Activated CD4-positive, alpha-beta T cell treated with anti-CD3 and anti-CD28 coated beads for 1 hour (primary cell): ENCODE measurements around the gene SLIT3.
"Not testable (repeated sequence)": the region's sequence is repeated elsewhere in the genome, so short reads cannot be mapped to it uniquely, and the experiment has no call there.

Experiments used
- DNase-seq: peaks from one replicate; pipeline ENCODE4 v3.0.0-alpha.2; 2020

SLIT3 gene

GRCh38 chr5:169216866-169217265 lies 84.1 kb downstream of the SLIT3 start:
- DNase-seq, result no peak

DNA sequence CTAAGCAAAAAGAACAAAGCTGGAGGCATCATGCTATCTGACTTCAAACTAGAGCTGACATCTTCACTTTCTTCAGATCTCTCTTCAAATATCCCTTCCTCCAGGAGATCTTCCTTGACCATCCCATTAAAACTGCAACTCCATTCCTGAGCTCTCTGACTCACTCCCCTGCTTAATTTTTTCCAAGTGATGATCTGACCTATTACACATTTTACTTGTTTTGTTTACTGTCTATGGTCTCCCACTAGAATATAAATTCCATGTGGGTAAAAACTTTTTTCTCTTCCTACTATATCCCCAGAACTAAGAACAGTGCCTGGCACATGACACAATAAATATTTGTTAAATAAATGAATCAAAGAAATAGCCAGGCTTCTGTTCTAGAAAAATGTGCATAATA lies 87.5 kb downstream of the SLIT3 start:
- no peak for DNase-seq

GRCh38 chr5:169211761-169212160 lies 89.2 kb downstream of the SLIT3 start:
- not testable (repeated sequence) for DNase-seq

GRCh38 chr5:169204788-169205400 lies 96.0 kb downstream of the SLIT3 start:
- no peak for DNase-seq

- DNase-seq, result no peak
Measured at GRCh38 chr5:169202969-169203368, 98.0 kb downstream of the SLIT3 start.

GRCh38 chr5:169201597-169201996 lies 99.3 kb downstream of the SLIT3 start:
- DNase-seq, result no peak

DNA sequence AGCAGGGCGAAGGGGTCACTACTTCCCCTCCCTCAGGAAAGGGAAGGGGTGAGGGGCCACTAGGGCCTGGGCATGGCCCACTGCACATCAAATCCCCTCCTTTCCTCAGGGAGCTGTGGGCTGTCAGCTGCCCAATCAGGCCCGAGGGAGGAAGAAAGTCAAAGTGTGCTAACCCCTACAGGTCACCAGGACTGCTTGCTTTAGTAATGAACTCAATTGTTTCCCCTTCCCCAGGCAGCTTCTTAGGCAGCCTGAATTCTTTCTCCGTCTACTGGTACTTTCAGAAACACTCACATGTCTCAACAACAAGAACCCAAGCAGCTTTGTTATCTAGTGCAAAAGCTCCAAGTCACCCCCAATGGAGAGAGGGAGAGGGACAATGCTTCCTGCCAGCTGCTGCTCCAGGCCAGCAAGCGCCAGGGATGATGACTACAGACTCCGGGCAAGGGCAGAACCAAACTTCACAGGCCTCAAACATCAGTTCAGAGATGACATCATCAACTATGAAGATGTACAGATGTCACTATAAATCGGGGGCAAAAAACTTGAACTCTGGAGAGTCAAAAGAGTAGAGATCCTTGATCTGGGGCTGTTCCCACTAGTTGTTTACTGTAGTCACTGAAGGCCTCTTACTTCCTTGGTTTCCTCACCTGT lies 100.7 kb downstream of the SLIT3 start:
- DNase-seq, result no peak

DNA sequence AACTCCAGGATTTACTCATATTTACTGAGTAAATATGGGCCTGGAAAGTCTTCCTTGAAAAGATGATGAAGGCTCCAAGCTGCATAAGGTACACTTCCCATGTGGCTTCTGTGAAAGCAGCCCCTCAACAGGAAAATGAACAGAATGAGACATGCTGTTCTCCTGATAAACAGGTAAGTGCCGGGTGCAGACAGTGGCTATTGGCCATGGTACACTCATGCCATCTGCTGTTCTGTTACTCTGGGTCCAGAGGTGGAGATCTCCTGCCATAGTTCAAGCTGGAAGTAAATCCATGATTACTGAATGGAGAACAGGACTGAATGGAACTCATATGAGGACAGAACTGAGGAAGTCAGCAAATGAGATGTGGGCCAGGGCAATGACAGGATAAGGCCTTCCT lies 103.6 kb downstream of the SLIT3 start:
- no peak for DNase-seq

DNA sequence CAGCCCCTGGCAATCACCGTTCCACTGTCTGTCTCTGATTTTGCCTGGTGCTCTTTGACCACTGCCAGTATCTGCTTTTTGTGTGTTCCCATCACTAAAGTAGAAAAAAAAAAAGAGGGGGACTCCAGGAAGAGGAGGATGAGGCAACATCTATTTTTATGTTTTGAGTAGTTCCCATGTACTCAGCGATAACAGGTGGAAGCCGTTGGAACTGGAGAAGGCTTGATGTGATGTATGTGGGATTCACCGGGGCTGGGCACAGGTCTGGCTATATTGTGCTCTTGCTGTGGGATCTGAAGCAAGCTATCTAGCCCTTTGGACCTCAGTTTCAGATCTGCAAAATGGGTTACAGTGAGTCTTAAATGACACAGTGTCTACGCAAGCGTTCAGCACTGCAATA lies 104.9 kb downstream of the SLIT3 start:
- no peak for DNase-seq

DNA sequence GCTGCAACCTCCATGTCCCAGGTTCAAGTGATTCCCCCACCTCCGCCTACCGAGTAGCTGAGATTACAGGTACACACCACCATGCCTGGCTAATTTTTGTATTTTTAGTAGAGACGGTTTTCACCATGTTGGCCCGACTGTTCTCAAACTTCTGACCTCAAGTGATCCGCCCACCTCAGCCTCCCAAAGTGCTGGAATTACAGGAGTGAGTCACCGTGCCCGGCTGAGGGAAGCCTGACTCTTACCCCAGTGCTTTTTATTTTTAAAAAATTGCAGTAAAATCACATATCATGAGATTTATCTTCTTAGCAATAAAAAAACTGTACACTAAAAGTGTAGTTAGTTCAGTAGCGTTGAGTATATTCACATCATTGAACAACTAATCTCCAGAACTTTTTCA lies 105.3 kb downstream of the SLIT3 start:
- no peak for DNase-seq

- DNase-seq, result no peak
Measured at GRCh38 chr5:169192536-169192935, 108.4 kb downstream of the SLIT3 start.

DNA sequence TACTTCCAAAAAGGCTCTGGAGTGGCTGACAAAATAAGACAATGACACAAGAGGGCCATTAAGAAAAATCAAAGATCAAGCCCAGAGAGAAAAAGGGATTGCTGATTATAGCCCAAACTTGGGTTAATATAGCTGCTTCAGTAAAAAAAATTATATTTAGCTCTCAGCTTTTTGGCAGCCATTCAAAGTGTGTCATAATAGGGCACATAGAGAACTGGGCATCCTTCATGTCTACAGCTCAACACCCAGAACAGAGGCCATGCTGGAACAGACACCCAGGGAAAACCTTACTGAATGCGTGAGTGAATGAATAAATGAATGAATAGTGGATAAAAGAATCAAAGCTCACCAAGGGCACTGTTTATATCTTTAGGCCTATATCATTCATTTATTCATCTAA lies 110.1 kb downstream of the SLIT3 start:
- no peak for DNase-seq

DNA sequence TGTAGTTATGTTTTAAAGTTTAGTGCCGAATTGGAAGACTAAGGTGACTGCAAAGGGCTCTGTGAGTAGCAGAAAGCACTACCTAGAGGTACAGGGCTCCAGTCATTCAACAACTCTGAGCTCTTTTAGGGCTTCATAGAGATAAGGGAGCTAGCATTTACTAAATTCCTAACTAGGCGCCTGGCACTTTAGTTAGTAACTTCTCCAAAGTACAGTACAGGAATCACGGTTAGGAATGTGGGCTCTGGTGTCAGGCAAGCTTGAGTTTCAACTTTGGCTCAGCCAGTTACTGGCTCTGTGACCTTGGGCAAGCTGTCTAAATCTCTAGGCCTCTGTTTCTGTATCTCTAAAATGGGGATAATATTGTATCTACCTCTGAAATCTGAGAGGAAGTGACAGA lies 115.3 kb downstream of the SLIT3 start:
- DNase-seq, result no peak

DNA sequence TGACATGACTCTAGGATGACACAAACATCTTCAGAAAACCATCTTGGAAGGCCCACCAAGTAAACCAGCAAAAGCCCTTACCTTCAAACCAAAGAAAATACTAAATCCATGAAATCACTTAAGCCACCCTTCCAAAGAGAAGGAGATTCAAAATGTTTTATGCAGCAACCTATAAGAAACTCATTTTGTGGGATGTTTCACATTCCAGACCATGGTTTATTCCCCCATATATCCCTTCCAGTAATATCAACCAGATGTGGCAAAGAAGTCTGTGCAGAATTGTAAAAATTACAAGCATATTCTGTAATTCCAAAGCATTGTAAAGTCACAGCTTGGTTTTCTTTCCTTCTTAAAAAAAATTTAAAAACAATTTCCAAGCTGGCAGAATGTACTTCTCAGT lies 117.4 kb downstream of the SLIT3 start:
- no peak for DNase-seq

GRCh38 chr5:169182797-169183196 lies 118.1 kb downstream of the SLIT3 start:
- no peak for DNase-seq

GRCh38 chr5:169181814-169182213 lies 119.1 kb downstream of the SLIT3 start:
- no peak for DNase-seq

- no peak for DNase-seq
Measured at GRCh38 chr5:169178754-169179153, 122.2 kb downstream of the SLIT3 start.

DNA sequence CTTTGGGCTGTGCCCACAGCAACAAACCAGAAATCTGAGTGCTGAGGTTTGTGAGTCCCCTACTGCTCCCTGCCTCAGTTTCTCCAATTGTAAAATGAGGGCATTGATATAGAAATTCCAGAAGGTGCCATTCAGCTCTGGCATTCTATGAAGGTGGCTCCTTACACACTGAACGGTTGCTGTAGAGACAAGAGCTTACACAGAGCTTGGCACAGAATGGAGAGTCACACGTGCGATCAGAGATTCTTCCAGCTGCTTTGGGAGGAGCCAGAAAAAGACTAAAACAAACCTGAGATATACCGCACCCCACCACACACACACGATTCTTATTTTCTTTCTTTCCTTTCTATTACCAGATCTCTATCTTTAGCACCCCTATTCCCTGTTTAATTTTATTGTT lies 122.7 kb downstream of the SLIT3 start:
- DNase-seq, result no peak

- DNase-seq, result no peak
Measured at GRCh38 chr5:169176709-169177694, 123.9 kb downstream of the SLIT3 start.

GRCh38 chr5:169175733-169176132 lies 125.2 kb downstream of the SLIT3 start:
- DNase-seq, result no peak

DNA sequence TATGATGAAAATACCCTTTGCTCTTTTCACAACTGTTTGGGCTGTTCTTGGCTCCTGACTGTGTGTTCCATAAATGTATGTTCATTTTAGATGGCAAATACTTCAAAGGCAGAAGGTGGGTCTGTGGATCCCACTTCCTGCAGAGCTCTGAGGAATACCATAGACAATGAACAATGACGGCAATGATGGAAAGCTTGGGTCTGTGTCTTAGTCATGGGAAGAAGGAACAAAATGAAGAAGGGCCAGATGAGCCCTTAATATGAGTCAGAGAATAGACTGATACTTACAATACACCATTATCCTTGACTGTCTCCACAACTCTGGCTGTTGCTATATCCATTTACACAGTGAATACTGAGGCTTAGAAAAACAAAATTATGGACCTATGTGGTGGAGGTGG lies 126.0 kb downstream of the SLIT3 start:
- DNase-seq, result no peak

GRCh38 chr5:169173372-169173771 lies 127.6 kb downstream of the SLIT3 start:
- no peak for DNase-seq

DNA sequence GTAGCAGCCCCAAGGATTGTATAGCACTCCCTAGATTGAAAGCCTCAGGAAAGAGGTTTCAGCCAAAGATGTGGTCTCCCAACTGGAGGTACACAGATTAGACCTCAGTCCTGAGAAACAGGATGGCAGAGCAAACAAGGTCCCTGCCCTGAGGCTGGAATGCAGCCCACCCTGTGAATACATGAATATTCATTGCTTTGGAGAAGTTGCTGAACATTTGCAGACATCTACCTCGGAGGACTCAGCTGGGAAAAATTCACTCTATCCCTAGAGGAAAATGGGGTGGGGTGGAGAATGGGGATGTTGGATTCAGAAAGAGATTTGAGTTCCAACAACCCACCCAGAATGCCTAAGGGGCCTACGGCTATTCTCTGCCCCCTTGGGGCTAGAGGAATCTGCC lies 129.4 kb downstream of the SLIT3 start:
- DNase-seq, result no peak

DNA sequence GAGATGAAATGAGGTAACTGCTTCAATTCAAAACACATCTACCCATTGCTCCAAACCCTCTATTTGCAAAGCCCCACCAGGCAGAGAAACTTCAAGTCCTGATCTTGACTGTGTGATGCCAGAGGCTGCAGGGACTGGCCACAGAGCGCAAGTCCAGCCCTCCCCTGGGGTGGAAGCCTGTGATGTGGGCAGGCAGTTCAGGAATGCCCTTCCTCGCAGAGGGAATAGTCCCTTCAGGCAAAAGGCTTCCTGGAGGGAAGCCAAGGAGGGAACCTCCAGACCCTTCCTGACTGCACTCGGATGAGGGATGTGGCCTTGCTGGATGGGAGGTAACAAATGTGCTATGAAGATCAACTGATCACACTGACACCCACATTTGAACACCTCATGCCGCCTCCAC lies 131.2 kb downstream of the SLIT3 start:
- DNase-seq, result no peak
